ENCODE results near the gene ADAMTS12.

DNA sequence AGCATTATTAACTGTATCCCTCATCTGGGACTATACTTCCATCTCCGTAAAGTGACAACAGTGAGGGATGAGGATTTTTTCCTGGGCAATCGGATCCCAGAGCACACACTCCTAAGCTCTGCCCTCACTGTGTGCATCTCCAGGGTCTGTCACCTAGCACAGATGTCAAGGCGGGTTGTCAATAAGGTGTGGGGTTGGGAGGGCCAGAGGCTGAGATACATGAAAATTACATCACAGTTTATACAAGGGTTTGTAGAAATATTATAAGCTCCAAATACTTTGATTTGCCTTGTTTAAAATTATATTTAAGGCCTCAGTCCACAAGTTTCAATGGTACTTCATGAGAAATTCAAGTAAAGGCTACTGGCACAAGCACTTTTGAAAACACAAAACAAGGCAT is 4.5 kb downstream of the ADAMTS12 start:
- TF ChIP-seq, protein P1, sequence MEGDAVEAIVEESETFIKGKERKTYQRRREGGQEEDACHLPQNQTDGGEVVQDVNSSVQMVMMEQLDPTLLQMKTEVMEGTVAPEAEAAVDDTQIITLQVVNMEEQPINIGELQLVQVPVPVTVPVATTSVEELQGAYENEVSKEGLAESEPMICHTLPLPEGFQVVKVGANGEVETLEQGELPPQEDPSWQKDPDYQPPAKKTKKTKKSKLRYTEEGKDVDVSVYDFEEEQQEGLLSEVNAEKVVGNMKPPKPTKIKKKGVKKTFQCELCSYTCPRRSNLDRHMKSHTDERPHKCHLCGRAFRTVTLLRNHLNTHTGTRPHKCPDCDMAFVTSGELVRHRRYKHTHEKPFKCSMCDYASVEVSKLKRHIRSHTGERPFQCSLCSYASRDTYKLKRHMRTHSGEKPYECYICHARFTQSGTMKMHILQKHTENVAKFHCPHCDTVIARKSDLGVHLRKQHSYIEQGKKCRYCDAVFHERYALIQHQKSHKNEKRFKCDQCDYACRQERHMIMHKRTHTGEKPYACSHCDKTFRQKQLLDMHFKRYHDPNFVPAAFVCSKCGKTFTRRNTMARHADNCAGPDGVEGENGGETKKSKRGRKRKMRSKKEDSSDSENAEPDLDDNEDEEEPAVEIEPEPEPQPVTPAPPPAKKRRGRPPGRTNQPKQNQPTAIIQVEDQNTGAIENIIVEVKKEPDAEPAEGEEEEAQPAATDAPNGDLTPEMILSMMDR (IDR thresholded peaks at IDR 0.05) = no peak
- TF ChIP-seq POLR2A (IDR thresholded peaks at IDR 0.05) = no peak
